CD14-positive monocyte (primary cell): ENCODE data around the gene RAPGEF1. TPM values are rescaled to one million over a fixed set of nuclear protein-coding genes. Genes with fewer than 3 reads are reported as not detected.

Source experiments
- DNase-seq, 3 donors: peaks; one replicate each; pipeline ENCODE4 v3.0.0-alpha.2; 2011 to 2022
- H2AFZ ChIP-seq: 2 replicates; pipeline ENCODE4 v1.6.0; 2012; ENCODE audit warnings: mild to moderate bottlenecking, low read depth, low read length, inconsistent platforms; ENCODE audit not compliant: insufficient read depth, poor library complexity, severe bottlenecking
- H3K27ac ChIP-seq, 2 donors: 1 replicate in 1 of 2; 2 replicates in 1 of 2; pipeline ENCODE4 v1.5.1; 2012 to 2013; ENCODE audit warnings: low read length in 2 of 2, control low read depth in 1 of 2, inconsistent platforms in 1 of 2, low read depth in 1 of 2, mild to moderate bottlenecking in 1 of 2
- H3K27me3 ChIP-seq, 2 donors: one replicate each; pipeline versions ENCODE4 v1.6.0 to v1.6.1; 2011 to 2013; ENCODE audit warnings: low read length in 2 of 2; ENCODE audit not compliant: control insufficient read depth in 2 of 2, insufficient read depth in 2 of 2
- H3K36me3 ChIP-seq, 2 donors: replicated peaks in 1 of 2; 1 replicate in 1 of 2; 2 replicates in 1 of 2; pipeline versions ENCODE4 v1.5.1 to v1.6.1; 2012 to 2013; ENCODE audit warnings: low read length in 2 of 2, control low read depth in 1 of 2, inconsistent platforms in 1 of 2, mild to moderate bottlenecking in 1 of 2; ENCODE audit not compliant: insufficient read depth in 2 of 2, control insufficient read depth in 1 of 2
- H3K4me1 ChIP-seq, 2 donors: 1 replicate in 1 of 2; 2 replicates in 1 of 2; pipeline versions ENCODE4 v1.5.1 to v1.6.1; 2012 to 2013; ENCODE audit warnings: low read length in 2 of 2, control low read depth in 1 of 2, inconsistent platforms in 1 of 2, mild to moderate bottlenecking in 1 of 2, moderate library complexity in 1 of 2; ENCODE audit not compliant: insufficient read depth in 2 of 2, control insufficient read depth in 1 of 2
- H3K4me2 ChIP-seq: replicated peaks from 2 replicates; pipeline ENCODE3; 2012; ENCODE audit warnings: low read length, moderate library complexity, mild to moderate bottlenecking; ENCODE audit not compliant: poor library complexity, severe bottlenecking; ENCODE audit errors: extremely low read depth
- H3K4me3 ChIP-seq, 3 experiments: fragments of 200-600 bp in 1 of 3; sonication (generic) in 1 of 3; replicated peaks in 1 of 3; 1 replicate in 2 of 3; 2 replicates in 1 of 3; pipeline ENCODE4 v1.5.1; 2011 to 2013; ENCODE audit warnings: low read length in 3 of 3, mild to moderate bottlenecking in 3 of 3, control low read depth in 2 of 3, low read depth in 2 of 3, inconsistent platforms in 1 of 3, moderate library complexity in 1 of 3
- H3K79me2 ChIP-seq: 2 replicates; pipeline ENCODE4 v1.6.0; 2012; ENCODE audit warnings: mild to moderate bottlenecking, control low read depth, inconsistent platforms, low read length, moderate library complexity; ENCODE audit not compliant: insufficient read depth
- H3K9ac ChIP-seq: 2 replicates; pipeline ENCODE4 v1.6.0; 2017; ENCODE audit warnings: low read length, mild to moderate bottlenecking; ENCODE audit not compliant: insufficient read depth, poor library complexity, severe bottlenecking
- H3K9me3 ChIP-seq, 2 donors: replicated peaks in 1 of 2; 1 replicate in 1 of 2; 2 replicates in 1 of 2; pipeline versions ENCODE4 v1.5.1 to v1.6.1; 2012 to 2013; ENCODE audit warnings: low read length in 2 of 2, control low read depth in 1 of 2; ENCODE audit not compliant: control insufficient read depth in 1 of 2, insufficient read depth in 1 of 2
- H4K20me1 ChIP-seq: 2 replicates; pipeline ENCODE4 v1.6.0; 2012; ENCODE audit warnings: mild to moderate bottlenecking, low read length, control low read depth, moderate library complexity; ENCODE audit not compliant: insufficient read depth
- H3K27ac Mint-ChIP-seq, 7 donors: one replicate each; pipeline ENCODE4 v1.8.0; 2020; ENCODE audit warnings: mild to moderate bottlenecking in 7 of 7, mixed read lengths in 7 of 7, moderate library complexity in 6 of 7, inconsistent platforms in 2 of 7
- H3K27me3 Mint-ChIP-seq, 3 donors: one replicate each; pipeline ENCODE4 v1.8.0; 2021 to 2022; ENCODE audit warnings: low read depth in 3 of 3, mild to moderate bottlenecking in 3 of 3, mixed read lengths in 3 of 3, moderate library complexity in 3 of 3, inconsistent platforms in 1 of 3
- H3K36me3 Mint-ChIP-seq, 2 donors: one replicate each; pipeline ENCODE4 v1.8.0; 2020; ENCODE audit warnings: mixed read lengths in 2 of 2, inconsistent platforms in 1 of 2, mild to moderate bottlenecking in 1 of 2
- H3K4me1 Mint-ChIP-seq: one replicate; pipeline ENCODE4 v1.8.0; 2020; ENCODE audit warnings: mild to moderate bottlenecking, mixed read lengths
- H3K4me3 Mint-ChIP-seq, 2 donors: one replicate each; pipeline ENCODE4 v1.8.0; 2020; ENCODE audit warnings: mild to moderate bottlenecking in 2 of 2, mixed read lengths in 2 of 2, moderate library complexity in 1 of 2
- H3K9me3 Mint-ChIP-seq, 7 donors: one replicate each; pipeline ENCODE4 v1.8.0; 2020 to 2022; ENCODE audit warnings: mixed read lengths in 7 of 7, mild to moderate bottlenecking in 6 of 7, moderate library complexity in 6 of 7, inconsistent platforms in 2 of 7
- whole genome bisulfite sequencing: methylation state at CpG from one replicate; pipeline ENCODE4 v1.1.5; 2013; ENCODE audit warnings: missing lambda C conversion rate; ENCODE audit not compliant: insufficient coverage; 5-methylcytosine and 5-hydroxymethylcytosine counted together
- intact Hi-C, 2 donors: fragments of 100-400 bp; cut with micrococcal nuclease; formaldehyde crosslinking; loops; one replicate each; pipeline versions ENCODE4 v1.15.0 to v1.15.1; 2023
- polyA plus RNA-seq, 3 donors: library from polyadenylated mRNA; depleted of rRNA in 1 of 3; unstranded in 2 of 3; stranded (reverse) in 1 of 3; fragments of 300-500 nt in 2 of 3; fragments of >200 nt in 1 of 3; fragmentation: Illumina TruSeq in 2 of 3; gene quantifications; 1 replicate in 2 of 3; 2 replicates in 1 of 3; pipeline ENCODE4 v1.2.3, GENCODE V29; 2012 to 2021
- TF ChIP-seq, protein P1 (sequence below): fragments of 200-600 bp; IDR thresholded peaks from one replicate; pipeline ENCODE4 v1.8.0; 2022; ENCODE audit warnings: antibody characterized with exemption, mild to moderate bottlenecking

The RAPGEF1 gene
- polyA plus RNA-seq, 3 donors = 1.7 to 71.7 (median 3.0) TPM

DNA sequence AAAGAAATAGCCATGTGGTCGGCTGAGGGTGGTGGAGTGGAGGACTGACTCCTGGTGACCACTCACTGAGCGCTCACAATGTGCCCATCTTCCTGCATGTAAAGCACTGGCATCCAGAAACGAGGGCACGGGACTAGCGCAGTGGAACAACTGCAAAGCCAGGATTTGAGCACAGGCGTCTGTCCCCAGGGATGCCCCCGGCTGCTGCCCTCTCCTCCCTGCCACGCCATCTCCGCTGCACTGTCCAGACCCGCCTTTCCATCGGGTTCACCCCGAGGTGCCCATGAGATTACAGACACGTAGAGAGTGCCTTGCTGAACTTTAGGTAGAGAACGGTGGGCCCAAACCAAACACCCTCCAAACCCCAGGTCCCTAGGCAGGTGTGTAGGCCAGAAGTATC lies 149.9 kb downstream of the RAPGEF1 start:
- peaks cover 29% of the 10 kb centered on the region for H4K20me1 ChIP-seq
- H3K9me3 Mint-ChIP-seq = no peaks in the 10 kb centered on the region
- intact Hi-C loops = loop anchor here (2.0 to 5.0 kb wide), 2 partner anchors 149 to 152 kb away; partner anchors contain the start of gene RAPGEF1 (in 1 of the 2)
- H3K4me1 ChIP-seq = peaks cover 39 to 52% of the 10 kb centered on the region in 2 donors
- no peak overlapping the region for H3K4me3 Mint-ChIP-seq
- no peak overlapping the region for H3K4me3 ChIP-seq
- peaks cover 62 to 73% of the 10 kb centered on the region in 2 donors for H3K36me3 ChIP-seq
- no peak overlapping the region for H3K4me2 ChIP-seq
- peaks cover 70 to 89% of the 10 kb centered on the region in 2 donors for H3K36me3 Mint-ChIP-seq
- H3K9me3 ChIP-seq = no peaks in the 10 kb centered on the region
- H3K79me2 ChIP-seq = no peaks in the 10 kb centered on the region
- no peak overlapping the region for H3K27ac ChIP-seq
- H2AFZ ChIP-seq = no peak overlapping the region
- no peaks in the 10 kb centered on the region for H3K27me3 ChIP-seq
- no peak overlapping the region for H3K9ac ChIP-seq
- DNase-seq = peak in 1 of 3 donors; percentile 3
- peak overlapping the region in 2 of 7 donors; percentile 20 to 74 for H3K27ac Mint-ChIP-seq
- peaks cover 53% of the 10 kb centered on the region for H3K4me1 Mint-ChIP-seq
- TF ChIP-seq, protein P1, sequence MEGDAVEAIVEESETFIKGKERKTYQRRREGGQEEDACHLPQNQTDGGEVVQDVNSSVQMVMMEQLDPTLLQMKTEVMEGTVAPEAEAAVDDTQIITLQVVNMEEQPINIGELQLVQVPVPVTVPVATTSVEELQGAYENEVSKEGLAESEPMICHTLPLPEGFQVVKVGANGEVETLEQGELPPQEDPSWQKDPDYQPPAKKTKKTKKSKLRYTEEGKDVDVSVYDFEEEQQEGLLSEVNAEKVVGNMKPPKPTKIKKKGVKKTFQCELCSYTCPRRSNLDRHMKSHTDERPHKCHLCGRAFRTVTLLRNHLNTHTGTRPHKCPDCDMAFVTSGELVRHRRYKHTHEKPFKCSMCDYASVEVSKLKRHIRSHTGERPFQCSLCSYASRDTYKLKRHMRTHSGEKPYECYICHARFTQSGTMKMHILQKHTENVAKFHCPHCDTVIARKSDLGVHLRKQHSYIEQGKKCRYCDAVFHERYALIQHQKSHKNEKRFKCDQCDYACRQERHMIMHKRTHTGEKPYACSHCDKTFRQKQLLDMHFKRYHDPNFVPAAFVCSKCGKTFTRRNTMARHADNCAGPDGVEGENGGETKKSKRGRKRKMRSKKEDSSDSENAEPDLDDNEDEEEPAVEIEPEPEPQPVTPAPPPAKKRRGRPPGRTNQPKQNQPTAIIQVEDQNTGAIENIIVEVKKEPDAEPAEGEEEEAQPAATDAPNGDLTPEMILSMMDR = no peak
- 88% methylated on average over 13 of the region's 14 CpGs for WGBS
- no peaks in the 10 kb centered on the region for H3K27me3 Mint-ChIP-seq

DNA sequence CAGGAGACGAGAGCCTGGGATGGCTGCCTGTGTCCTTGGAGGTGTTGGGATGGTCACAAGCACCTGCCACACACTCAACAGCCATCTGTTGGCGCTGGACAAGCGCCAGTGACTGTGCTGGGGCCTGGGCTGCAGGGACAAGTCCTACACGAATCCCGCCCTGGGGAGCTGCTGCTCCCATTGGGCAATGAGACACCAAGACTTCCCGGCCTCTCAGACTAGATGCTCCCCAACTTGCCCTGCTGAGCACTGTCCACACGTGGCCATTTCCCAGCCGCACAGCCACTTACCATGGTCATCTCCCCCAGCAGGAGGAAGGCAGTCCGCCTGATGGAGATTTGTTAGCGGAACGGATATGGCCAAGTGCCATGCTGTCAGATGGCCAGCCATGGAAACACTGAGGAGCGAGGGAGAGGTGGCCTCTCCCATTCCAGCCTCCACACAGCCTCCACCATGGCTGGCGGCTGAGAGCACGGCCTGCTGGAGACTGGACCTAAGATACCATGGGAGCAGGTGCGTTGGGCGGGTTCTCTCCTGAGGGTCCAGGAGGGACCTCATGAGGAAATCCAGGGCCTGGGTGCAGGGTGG lies 150.7 kb downstream of the RAPGEF1 start:
- Mint-ChIP-seq H3K4me3 (no peak overlapping the region), H3K4me1 (peaks cover 58% of the 10 kb centered on the region), H3K36me3 (peaks cover 69 to 89% of the 10 kb centered on the region in 2 donors), H3K27me3 (no peaks in the 10 kb centered on the region), H3K9me3 (no peaks in the 10 kb centered on the region), H3K27ac (peak overlapping the region in 1 of 7 donors; percentile 46)
- H4K20me1 ChIP-seq = peaks cover 36% of the 10 kb centered on the region
- H3K4me1 ChIP-seq = peaks cover 44 to 55% of the 10 kb centered on the region in 2 donors
- WGBS = 99% methylated on average over 8 of the region's 16 CpGs
- intact Hi-C loops = no loop called here
- no peaks in the 10 kb centered on the region for H3K9me3 ChIP-seq
- H2AFZ ChIP-seq = no peak overlapping the region
- no peak overlapping the region for H3K9ac ChIP-seq
- H3K36me3 ChIP-seq = peaks cover 58 to 72% of the 10 kb centered on the region in 2 donors
- no peak overlapping the region for H3K27ac ChIP-seq
- DNase-seq = peak in 1 of 3 donors; percentile 4
- H3K4me3 ChIP-seq = no peak overlapping the region
- TF ChIP-seq, protein P1 = no peak
- H3K4me2 ChIP-seq = no peak overlapping the region
- H3K79me2 ChIP-seq = no peaks in the 10 kb centered on the region
- no peaks in the 10 kb centered on the region for H3K27me3 ChIP-seq
